ENCODE data around the gene THRA.
"Not testable (repeated sequence)": the region's sequence is repeated elsewhere in the genome, so short reads cannot be mapped to it uniquely, and the experiment has no call there.

THRA gene

DNA sequence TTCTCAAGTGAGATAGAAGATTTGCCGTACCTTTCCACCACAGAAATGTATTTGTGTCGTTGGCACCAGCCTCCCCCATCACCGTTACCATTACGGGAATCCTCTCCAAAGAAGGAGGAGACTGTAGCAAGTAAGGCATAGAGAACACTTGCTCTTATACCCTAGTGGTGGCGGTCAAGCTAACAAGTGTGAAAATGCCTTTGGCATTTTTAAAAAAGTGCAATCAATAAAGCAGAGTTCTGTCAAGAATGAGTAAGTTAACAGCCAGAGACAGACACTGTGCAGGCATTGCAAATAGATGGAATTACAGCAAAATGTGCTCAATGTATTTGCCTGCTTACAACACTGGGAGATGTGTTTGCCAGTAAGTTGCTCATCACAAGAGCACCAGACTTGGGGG, 66.7 kb downstream of the THRA start:
- no peak overlapping the region for H3K4me3 ChIP-seq (ENCODE audit: low read depth, low read length)
- DNase-seq (ENCODE audit: low read depth) = no peak
- TF ChIP-seq, protein P1, sequence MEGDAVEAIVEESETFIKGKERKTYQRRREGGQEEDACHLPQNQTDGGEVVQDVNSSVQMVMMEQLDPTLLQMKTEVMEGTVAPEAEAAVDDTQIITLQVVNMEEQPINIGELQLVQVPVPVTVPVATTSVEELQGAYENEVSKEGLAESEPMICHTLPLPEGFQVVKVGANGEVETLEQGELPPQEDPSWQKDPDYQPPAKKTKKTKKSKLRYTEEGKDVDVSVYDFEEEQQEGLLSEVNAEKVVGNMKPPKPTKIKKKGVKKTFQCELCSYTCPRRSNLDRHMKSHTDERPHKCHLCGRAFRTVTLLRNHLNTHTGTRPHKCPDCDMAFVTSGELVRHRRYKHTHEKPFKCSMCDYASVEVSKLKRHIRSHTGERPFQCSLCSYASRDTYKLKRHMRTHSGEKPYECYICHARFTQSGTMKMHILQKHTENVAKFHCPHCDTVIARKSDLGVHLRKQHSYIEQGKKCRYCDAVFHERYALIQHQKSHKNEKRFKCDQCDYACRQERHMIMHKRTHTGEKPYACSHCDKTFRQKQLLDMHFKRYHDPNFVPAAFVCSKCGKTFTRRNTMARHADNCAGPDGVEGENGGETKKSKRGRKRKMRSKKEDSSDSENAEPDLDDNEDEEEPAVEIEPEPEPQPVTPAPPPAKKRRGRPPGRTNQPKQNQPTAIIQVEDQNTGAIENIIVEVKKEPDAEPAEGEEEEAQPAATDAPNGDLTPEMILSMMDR (IDR thresholded peaks at IDR 0.05; ENCODE audit: insufficient read depth, low read depth, low read length, missing control alignments) = no peak

- no peak for DNase-seq (ENCODE audit: low read depth)
- H3K4me3 ChIP-seq (ENCODE audit: low read depth, low read length) = no peak overlapping the region
- TF ChIP-seq, protein P1 (IDR thresholded peaks at IDR 0.05; ENCODE audit: insufficient read depth, low read depth, low read length, missing control alignments) = no peak
Observed at GRCh38 chr17:40130352-40131042, 67.7 kb downstream of the THRA start.

DNA sequence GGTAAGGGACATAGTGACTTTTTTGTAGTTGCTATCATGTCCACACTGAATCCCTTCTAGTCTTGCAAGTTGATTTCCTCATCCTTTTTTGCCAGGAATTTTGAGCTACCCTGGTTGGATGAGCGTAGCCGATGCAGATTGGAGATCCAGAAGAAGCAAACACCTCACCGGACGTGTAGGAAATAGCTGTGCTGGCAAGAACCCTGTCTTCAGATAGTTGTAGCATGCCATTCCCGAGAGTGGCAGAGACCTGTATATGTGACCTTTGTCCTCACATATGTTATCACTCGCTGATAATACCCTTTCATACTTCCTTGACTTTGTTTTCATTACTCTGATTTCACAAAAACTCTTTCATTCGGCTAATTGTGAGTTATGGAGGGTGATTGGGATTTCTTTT, 71.4 kb downstream of the THRA start:
- no peak overlapping the region for H3K4me3 ChIP-seq (ENCODE audit: low read depth, low read length)
- TF ChIP-seq, protein P1 (IDR thresholded peaks at IDR 0.05; ENCODE audit: insufficient read depth, low read depth, low read length, missing control alignments) = no peak
- no peak for DNase-seq (ENCODE audit: low read depth)

GRCh38 chr17:40135817-40136216, 73.1 kb downstream of the THRA start:
- no peak for DNase-seq (ENCODE audit: low read depth)
- TF ChIP-seq, protein P1 (IDR thresholded peaks at IDR 0.05; ENCODE audit: insufficient read depth, low read depth, low read length, missing control alignments) = no peak
- no peak overlapping the region for H3K4me3 ChIP-seq (ENCODE audit: low read depth, low read length)

DNA sequence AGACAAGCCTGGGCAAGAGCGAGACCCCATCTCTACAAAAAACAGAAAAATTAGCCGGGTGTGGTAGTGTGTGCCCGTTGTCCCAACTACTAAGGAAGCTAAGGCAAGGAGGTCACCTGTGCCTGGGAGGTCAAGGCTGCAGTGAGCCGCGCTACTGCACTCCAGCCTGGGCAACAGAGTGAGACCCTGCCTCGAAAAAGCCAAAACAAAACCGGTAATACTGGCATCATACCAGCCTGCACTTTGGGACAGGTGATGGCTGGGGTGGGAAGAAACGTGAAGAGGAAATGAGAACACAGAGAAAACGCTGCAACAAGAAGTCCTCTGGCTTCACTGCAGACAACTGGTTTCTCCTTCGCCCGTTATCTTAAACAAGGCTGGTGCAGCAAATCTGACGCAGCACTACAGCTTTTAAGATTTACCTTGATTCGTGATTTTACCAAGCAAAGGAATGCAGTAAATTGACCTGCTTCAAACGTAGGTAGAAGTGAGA, 76.8 kb downstream of the THRA start:
- TF ChIP-seq, protein P1 (IDR thresholded peaks at IDR 0.05; ENCODE audit: insufficient read depth, low read depth, low read length, missing control alignments) = no peak
- no peak for DNase-seq (ENCODE audit: low read depth)
- H3K4me3 ChIP-seq (ENCODE audit: low read depth, low read length) = peak overlapping the region; percentile 80

DNA sequence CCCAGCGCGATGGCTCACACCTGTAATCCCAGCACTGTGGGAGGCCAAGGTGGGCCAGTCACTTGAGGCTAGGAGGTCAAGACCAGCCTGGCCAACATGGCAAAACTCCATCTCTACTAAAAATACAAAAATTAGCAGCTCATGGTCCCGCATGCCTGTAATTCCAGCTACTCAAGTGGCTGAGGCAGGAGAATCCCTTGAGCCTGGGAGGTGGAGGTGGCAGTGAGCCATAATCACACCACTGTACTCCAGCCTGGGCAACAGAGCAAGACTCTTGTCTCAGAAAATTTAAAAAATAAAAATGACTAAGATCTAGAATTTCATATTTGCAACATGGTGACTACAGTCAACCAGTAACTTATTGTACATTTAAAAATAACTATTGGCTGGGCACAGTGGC, 80.4 kb downstream of the THRA start:
- DNase-seq (ENCODE audit: low read depth); H3K4me3 ChIP-seq (ENCODE audit: low read depth, low read length): not testable (repeated sequence)
